ENCODE results near the gene SRP54.
"Not testable (repeated sequence)": the region's sequence is repeated elsewhere in the genome, so short reads cannot be mapped to it uniquely, and the experiment has no call there.

The SRP54 gene

GRCh38 chr14:35032562-35032961 is 49.8 kb downstream of the SRP54 start:
- no peak for DNase-seq (ENCODE audit: low read depth)
- TF ChIP-seq, protein P1, sequence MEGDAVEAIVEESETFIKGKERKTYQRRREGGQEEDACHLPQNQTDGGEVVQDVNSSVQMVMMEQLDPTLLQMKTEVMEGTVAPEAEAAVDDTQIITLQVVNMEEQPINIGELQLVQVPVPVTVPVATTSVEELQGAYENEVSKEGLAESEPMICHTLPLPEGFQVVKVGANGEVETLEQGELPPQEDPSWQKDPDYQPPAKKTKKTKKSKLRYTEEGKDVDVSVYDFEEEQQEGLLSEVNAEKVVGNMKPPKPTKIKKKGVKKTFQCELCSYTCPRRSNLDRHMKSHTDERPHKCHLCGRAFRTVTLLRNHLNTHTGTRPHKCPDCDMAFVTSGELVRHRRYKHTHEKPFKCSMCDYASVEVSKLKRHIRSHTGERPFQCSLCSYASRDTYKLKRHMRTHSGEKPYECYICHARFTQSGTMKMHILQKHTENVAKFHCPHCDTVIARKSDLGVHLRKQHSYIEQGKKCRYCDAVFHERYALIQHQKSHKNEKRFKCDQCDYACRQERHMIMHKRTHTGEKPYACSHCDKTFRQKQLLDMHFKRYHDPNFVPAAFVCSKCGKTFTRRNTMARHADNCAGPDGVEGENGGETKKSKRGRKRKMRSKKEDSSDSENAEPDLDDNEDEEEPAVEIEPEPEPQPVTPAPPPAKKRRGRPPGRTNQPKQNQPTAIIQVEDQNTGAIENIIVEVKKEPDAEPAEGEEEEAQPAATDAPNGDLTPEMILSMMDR (IDR thresholded peaks at IDR 0.05; ENCODE audit: insufficient read depth, low read depth, low read length, missing control alignments): no peak
- H3K4me3 ChIP-seq (ENCODE audit: low read length): no peak overlapping the region

DNA sequence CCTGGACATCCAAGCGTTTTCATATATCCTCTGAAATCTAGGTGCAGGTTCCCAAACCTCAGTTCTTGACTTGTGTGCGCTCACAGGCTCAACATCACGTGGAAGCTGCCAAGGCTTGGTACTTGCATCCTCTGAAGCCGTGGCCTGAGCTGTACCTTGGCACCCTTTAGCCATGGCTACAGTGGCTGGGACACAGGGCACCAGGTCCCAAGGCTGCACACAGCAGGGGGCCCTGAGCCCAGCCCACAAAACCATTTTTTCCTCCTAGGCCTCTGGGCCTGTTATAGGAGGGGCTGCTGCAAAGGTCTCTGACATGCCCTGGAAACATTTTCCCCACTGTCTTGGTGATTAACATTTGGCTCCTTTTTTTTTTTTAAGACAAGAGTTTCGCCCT is 51.6 kb downstream of the SRP54 start:
- DNase-seq (ENCODE audit: low read depth): no peak
- no peak overlapping the region for H3K4me3 ChIP-seq (ENCODE audit: low read length)
- TF ChIP-seq, protein P1 (IDR thresholded peaks at IDR 0.05; ENCODE audit: insufficient read depth, low read depth, low read length, missing control alignments): no peak

DNA sequence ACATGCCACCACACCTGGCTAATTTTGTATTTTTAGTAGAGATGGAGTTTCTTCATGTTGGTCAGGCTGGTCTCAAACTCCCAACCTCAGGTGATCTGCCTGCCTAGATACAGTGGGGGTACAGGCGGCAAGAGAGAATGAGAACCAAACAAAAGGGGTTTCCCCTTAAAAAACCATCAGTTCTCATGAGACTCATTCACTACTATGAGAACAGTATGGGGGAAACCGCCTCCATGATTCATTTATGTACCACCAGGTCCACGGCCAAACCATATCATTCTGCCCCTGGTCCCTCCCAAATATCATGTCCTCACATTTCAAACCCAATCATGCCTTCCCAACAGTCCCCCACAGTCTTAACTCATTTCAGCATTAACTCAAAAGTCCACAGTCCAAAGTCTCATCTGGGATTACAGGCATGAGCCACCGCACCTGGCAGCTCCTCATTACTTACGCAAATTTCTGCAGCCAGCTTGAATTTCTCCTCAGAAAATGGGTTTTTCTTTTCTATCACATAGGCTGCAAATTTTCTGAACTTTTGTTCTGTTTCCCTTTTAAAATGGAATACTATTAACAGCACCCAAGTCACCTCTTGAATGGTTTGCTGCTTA is 52.3 kb downstream of the SRP54 start:
- DNase-seq (ENCODE audit: low read depth): not testable (repeated sequence)

DNA sequence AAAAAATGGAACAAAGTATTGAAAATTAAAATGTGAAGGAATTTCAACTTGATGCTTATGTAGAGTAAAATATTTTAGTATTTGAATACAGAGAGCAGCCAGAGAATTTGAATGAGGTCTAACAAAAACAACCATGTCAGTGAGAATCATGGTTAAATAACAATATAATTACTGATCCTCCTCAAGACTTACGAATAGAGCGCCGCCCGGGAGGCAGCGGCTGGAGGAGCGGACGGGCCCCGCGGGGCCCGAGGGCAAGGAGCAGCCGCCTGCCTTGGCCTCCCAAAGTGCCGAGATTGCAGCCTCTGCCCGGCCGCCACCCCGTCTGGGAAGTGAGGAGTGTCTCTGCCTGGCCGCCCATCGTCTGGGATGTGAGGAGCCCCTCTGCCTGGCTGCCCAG is 55.5 kb downstream of the SRP54 start:
- DNase-seq (ENCODE audit: low read depth); H3K4me3 ChIP-seq (ENCODE audit: low read length): not testable (repeated sequence)

More for the DNA sequence above, 52.3 kb downstream of the SRP54 start:
- H3K4me3 ChIP-seq (ENCODE audit: low read length): not testable (repeated sequence)

DNA sequence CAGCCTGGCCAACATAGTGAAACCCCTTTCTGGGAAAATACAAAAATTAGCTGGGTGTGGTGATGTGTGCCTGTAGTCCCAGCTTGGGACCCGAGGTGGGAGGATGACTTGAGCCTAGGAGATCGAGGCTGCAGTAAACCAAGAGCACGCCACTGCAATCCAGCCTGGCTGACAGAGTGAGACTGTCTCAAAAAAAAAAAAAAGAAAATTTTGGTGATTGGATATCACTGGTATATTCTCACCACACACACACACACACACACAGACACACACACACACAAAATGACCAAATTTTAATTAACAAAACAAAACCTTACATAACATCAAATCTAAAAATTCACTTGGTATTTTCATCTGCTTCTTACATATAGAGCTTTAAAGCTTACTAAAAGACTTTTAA is 59.8 kb downstream of the SRP54 start:
- DNase-seq (ENCODE audit: low read depth): no peak
- TF ChIP-seq, protein P1 (IDR thresholded peaks at IDR 0.05; ENCODE audit: insufficient read depth, low read depth, low read length, missing control alignments): no peak
- H3K4me3 ChIP-seq (ENCODE audit: low read length): no peak overlapping the region

DNA sequence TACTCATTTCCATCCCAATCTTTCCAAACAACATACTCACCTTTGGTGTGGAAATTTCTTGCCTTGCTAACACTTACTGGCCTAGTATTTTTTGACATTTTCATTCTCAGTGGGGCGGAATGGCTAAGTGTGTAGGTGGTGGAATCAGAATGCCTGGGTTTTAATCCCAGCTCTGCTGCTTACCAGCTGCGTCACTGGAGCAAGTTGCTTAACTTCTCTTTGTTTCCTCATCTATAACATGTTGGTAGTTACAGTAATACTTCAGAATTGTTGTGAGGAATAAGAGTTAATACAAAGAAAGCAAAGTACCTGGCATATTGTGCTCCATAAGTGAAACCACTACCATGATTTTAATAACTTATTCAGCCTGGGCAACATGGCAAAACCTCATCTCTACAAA is 60.3 kb downstream of the SRP54 start:
- TF ChIP-seq, protein P1 (IDR thresholded peaks at IDR 0.05; ENCODE audit: insufficient read depth, low read depth, low read length, missing control alignments): no peak
- DNase-seq (ENCODE audit: low read depth): no peak
- H3K4me3 ChIP-seq (ENCODE audit: low read length): no peak overlapping the region

DNA sequence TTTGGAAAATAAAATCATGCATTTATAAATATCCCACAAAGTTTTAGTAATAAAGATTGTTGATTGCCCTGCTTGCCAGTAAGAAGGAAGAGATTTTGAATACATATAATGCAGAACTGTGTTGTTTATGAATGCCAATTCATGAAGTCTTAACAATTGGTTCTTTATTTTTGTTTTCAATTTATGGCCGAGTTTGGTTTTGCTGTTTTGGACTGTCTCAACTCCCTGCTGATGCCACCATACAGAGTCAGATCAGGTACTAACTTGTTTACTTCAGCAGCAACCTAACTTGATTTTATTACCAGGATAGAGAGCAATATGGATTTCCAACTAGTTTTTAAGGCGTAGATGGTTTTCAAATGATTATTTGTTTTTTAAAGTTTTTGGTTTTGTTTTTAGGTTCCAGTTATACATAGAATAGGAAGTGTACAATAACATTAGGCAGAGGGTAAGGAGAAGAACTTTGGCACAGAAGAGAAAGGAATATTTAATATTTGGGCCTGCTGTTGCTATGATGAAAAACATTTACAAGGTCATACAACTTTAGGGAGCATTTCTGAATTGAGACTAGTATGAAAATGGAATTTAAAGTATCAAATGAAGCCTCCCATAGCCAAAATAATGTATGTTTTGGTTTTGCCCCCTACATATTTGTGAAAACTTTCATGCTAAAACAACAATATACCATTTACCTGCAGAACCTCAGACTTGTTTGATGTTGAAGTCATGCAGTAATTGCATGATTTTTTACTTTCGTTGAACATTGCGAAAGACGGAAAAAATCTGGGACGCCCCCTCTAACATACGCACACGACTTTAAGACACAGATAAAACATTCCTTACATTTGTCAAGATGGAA is 62.4 kb downstream of the SRP54 start:
- H3K4me3 ChIP-seq (ENCODE audit: low read length): peak overlapping the region; percentile 54
- TF ChIP-seq, protein P1 (IDR thresholded peaks at IDR 0.05; ENCODE audit: insufficient read depth, low read depth, low read length, missing control alignments): no peak
- DNase-seq (ENCODE audit: low read depth): peak; percentile 29

DNA sequence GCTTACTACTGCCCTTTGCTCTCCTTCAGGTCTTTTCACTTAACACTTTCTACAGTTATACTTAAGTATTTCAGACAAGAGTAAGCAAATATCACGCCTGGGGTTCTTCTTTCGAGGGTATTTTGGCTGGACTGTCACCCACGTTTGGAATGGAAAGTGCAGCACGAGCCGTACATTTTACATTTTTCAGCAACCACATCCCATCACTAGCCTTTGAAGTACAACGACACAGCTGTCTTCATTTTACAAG is 62.9 kb downstream of the SRP54 start:
- TF ChIP-seq, protein P1 (IDR thresholded peaks at IDR 0.05; ENCODE audit: insufficient read depth, low read depth, low read length, missing control alignments): no peak
- H3K4me3 ChIP-seq (ENCODE audit: low read length): peak overlapping the region; percentile 54
- no peak for DNase-seq (ENCODE audit: low read depth)
